ENCODE measurements around the gene TNFAIP1.

Gene TNFAIP1

GRCh38 chr17:28369684-28370034 is 34.1 kb downstream of the TNFAIP1 start:
- DNase-seq (ENCODE audit: insufficient read length, low spot score): no peak
- FAIRE-seq: no peak

GRCh38 chr17:28370035-28370743 is 34.6 kb downstream of the TNFAIP1 start, which contains the start of gene VTN:
TSS of gene VTN (minus strand) at chr17:28370307. CDS start at chr17:28370203, 104 bp downstream.
- DNase-seq (ENCODE audit: insufficient read length, low spot score): no peak
- FAIRE-seq: no peak

GRCh38 chr17:28370744-28371103 is 35.2 kb downstream of the TNFAIP1 start:
- FAIRE-seq (no peak), DNase-seq (ENCODE audit: insufficient read length, low spot score) (no peak)

GRCh38 chr17:28371245-28372202 is 36.0 kb downstream of the TNFAIP1 start, which contains the start of gene SARM1:
TSS of gene SARM1 (plus strand) at chr17:28371694. CDS start at chr17:28372033, 339 bp downstream.
- DNase-seq (ENCODE audit: insufficient read length, low spot score) (peak; percentile 96), FAIRE-seq (peak; percentile 81)

- no peak for DNase-seq (ENCODE audit: insufficient read length, low spot score)
- FAIRE-seq: no peak
Measured at GRCh38 chr17:28372203-28372944, 36.8 kb downstream of the TNFAIP1 start.

- no peak for DNase-seq (ENCODE audit: insufficient read length, low spot score)
- FAIRE-seq: no peak
Measured at GRCh38 chr17:28372945-28373274, 37.3 kb downstream of the TNFAIP1 start.

- no peak for FAIRE-seq
- no peak for DNase-seq (ENCODE audit: insufficient read length, low spot score)
Measured at GRCh38 chr17:28379814-28380801, 44.5 kb downstream of the TNFAIP1 start.

GRCh38 chr17:28381141-28381825 is 45.7 kb downstream of the TNFAIP1 start:
- FAIRE-seq: no peak
- no peak for DNase-seq (ENCODE audit: insufficient read length, low spot score)

GRCh38 chr17:28384281-28385036 is 48.9 kb downstream of the TNFAIP1 start:
- DNase-seq (ENCODE audit: insufficient read length, low spot score) (peak; percentile 76), FAIRE-seq (peak; percentile 79)

- FAIRE-seq (no peak), DNase-seq (ENCODE audit: insufficient read length, low spot score) (no peak)
Measured at GRCh38 chr17:28385037-28385400, 49.5 kb downstream of the TNFAIP1 start.

GRCh38 chr17:28385406-28385805 is 49.8 kb downstream of the TNFAIP1 start:
- no peak for FAIRE-seq

GRCh38 chr17:28386391-28386790 is 50.8 kb downstream of the TNFAIP1 start:
- FAIRE-seq (no peak), DNase-seq (ENCODE audit: insufficient read length, low spot score) (no peak)

More at GRCh38 chr17:28385406-28385805, 49.8 kb downstream of the TNFAIP1 start:
- DNase-seq (ENCODE audit: insufficient read length, low spot score): no peak

GRCh38 chr17:28388106-28388505 is 52.5 kb downstream of the TNFAIP1 start:
- DNase-seq (ENCODE audit: insufficient read length, low spot score) (no peak), FAIRE-seq (no peak)

GRCh38 chr17:28390141-28390540 is 54.6 kb downstream of the TNFAIP1 start:
- FAIRE-seq: no peak
- DNase-seq (ENCODE audit: insufficient read length, low spot score): no peak

- FAIRE-seq (no peak), DNase-seq (ENCODE audit: insufficient read length, low spot score) (no peak)
Measured at GRCh38 chr17:28390563-28390962, 55.0 kb downstream of the TNFAIP1 start.

GRCh38 chr17:28390984-28391383 is 55.4 kb downstream of the TNFAIP1 start:
- FAIRE-seq (no peak), DNase-seq (ENCODE audit: insufficient read length, low spot score) (no peak)

- DNase-seq (ENCODE audit: insufficient read length, low spot score) (no peak), FAIRE-seq (no peak)
Measured at GRCh38 chr17:28391401-28391800, 55.8 kb downstream of the TNFAIP1 start.

- DNase-seq (ENCODE audit: insufficient read length, low spot score) (no peak), FAIRE-seq (no peak)
Measured at GRCh38 chr17:28392491-28392890, 56.9 kb downstream of the TNFAIP1 start.
